Upper lobe of left lung (tissue), 4 donors: Measurements from ENCODE around the gene ZNF341.

Experiments used
- CTCF ChIP-seq, 6 experiments: fragments of 450-650 bp in 4 of 6; fragments of 200-600 bp in 2 of 6; sonication (generic) in 2 of 6; IDR thresholded peaks; one replicate each; pipeline ENCODE4 v1.5.1; 2016 to 2019; ENCODE audit warnings: antibody characterized with exemption in 6 of 6
- EP300 ChIP-seq, 4 donors: sonication (generic); formaldehyde crosslinking; IDR thresholded peaks; one replicate each; pipeline ENCODE4 v1.5.1; 2017; ENCODE audit warnings: antibody characterized with exemption in 4 of 4, control low read depth in 2 of 4
- POLR2A ChIP-seq, 4 donors: fragments of 450-650 bp; IDR thresholded peaks; one replicate each; pipeline ENCODE4 v1.5.1; 2016 to 2017; ENCODE audit warnings: antibody characterized with exemption in 4 of 4, mild to moderate bottlenecking in 2 of 4
- POLR2AphosphoS5 ChIP-seq, 2 donors: sonication (generic); formaldehyde crosslinking; IDR thresholded peaks; one replicate each; pipeline ENCODE4 v1.5.1; 2017; ENCODE audit warnings: antibody characterized with exemption in 2 of 2

GRCh38 chr20:33751775-33752174 lies 20.0 kb downstream of the ZNF341 start:
- TF ChIP-seq POLR2A (IDR thresholded peaks at IDR 0.05) (no peak), CTCF (IDR thresholded peaks at IDR 0.05) (no peak), POLR2AphosphoS5 (IDR thresholded peaks at IDR 0.05) (no peak), EP300 (IDR thresholded peaks at IDR 0.05) (no peak)
